GM21515 (cell line): ENCODE measurements around the gene AKAP8.
"Not testable (repeated sequence)": the region's sequence is repeated elsewhere in the genome, so short reads cannot be mapped to it uniquely, and the experiment has no call there.

Experiments
- ATAC-seq: cut with Tn5 transposase; IDR thresholded peaks from one replicate; pipeline ENCODE4 v1.9.1; 2021; ENCODE audit not compliant: unreplicated experiment

The AKAP8 gene

DNA sequence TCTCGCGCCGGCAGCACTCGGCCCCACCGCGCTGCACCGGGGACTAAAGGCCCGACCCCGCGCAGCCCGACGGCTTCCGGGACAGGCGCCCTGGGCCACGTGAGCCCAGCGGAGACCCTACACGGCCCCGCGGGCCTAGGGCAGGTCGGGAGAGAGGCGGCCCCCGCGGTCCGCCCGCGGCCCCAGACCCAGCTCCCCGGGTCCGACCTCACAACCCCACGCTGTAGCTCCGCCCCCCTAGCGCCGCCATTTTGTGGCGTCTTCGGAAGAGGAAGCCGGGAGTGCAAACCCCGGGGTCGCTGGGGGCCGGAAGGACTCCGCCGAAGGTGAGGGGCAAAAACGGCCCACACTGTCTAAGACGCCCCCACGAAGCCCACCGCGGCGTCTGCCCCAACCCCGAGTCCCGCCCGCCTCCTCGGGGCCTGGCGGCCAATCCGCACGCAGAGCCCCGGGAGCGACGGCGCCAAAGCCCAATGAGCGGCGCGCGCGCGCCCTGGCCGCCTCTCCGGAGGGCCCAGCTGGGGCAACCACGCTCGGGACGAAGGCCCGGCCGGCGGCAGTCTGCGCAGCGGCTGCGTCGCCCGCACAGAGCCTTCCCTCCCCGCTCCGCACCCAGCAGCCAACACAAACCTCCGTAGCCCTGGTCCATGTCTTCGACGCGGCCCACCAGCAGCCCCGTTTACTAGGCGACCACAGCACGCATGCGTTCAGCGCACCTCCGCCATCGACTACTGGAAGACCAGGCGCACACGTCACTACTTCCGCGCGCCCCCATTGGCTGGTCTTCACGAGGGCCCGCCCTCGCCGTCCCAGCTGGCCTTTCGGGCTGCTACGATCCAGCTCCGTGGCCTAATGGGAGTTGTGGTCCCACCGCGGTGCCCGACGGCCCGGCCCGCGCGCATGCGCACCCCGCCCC, at the start of gene AKAP8:
Gene AKAP8, minus strand, starts transcription at position 705 of the 916 bp plus-strand sequence. Its CDS starts 56 bp downstream, at position 649.
- peak; percentile 75 for ATAC-seq

DNA sequence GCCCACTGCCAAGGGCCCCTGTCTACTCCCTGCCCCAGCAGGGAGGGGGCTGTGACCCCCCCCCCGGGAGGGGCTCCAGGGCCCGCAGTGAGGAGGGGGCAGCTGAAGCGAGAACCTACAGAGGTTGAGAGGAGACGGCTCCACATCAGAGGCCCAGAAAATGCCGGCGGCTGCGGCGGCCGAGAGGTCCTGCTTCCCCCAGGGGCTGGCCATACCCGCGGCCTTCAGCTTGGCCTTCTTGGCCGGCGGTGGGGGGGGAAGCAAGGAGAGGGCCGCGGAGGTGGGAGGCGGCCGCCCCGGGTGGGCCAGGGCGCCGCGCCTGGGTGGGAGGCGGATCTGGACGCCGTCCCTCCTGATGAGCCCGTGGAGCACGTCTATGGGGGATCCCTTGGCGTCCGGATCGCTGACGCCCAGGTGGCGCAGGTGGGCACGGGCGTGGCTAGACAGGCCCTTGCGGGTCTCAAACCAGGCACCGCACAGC, 48.4 kb upstream of the AKAP8 start:
- no peak for ATAC-seq

DNA sequence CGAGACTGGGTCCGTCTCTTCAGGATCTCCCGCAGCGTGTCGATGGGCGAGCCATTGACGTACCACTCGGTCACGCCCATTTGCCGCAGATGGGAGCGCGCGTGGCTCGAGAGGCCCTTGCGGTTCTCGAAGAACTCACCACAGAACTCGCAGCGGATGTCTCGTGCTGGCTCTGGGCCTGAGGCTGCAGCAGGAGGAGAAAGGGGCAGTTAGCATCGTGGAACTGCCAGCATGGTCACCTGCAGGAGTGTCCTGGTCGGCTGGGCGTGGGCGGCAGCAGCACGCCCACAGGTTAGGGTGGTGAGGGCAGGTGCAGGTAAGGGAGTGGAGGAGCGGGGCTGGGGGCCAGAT, 47.7 kb upstream of the AKAP8 start:
- ATAC-seq, result no peak

DNA sequence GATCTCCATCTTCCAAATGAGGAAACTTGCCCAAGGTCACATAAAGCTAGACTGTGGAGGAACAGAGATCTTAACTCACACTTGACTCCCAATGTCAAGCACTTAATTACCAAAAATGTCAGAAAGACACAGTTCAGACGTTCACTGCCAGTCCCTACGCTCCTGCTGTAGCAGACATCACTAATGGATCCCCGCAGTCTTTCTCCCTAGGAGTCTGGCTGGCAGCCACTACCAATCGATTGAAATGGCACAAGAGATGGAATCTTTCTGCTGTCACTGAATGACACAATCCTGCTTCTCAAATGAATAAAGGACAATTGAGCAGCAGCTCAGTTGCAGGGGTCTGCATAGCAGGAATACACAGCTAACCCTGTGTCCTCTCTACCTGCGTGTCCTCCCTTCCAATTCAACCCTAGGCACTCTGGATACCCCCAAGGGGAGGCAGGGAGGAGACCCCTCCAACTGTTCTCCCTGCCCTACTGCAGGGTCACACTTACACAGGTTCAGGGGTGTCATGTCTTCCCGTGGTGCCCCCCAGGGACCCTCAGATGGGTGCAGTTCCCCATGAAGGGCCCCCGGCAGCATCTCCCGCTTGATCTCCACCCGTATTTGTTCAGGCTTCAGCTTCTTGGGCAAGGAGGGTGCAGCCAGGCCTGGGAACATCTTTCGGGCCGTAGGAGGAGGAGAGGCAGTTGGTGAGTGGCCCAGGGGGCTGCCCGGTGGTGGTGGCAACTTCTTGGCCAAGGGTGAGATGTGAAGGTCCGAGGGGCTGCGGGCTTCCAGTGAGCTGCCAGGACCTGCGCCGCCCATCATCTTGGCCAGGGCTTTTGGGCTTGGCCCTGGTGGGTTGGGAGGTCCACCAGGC, 47.1 kb upstream of the AKAP8 start:
- no peak for ATAC-seq

DNA sequence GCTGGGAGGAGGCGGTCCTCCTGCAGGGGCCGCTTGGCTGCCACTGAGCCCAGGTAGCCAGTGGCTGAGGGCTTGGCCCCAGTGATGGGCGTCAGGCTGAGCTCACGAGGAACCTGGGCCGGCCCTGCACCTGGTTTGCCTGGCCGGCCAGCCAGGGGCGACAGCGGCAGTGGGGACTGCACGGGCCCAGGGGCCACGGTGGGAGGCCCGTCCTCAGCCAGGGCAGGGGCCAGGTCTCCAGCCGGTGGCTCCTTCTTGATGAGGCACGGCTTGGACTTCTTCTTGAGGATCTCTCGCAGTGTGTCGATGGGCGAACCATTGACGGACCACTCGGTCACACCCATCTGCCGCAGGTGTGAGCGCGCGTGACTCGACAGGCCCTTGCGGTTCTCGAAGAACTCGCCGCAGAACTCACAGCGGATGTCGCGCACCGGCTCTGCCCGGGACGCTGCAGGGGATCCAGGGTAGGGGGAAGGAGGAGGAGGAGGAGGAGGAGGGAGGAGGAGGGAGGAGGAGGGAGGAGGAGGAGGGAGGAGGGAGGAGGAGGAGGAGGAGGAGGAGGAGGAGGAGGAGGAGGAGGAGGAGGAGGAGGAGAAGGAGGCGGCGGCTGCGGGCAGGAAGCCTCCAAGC, 45.8 kb upstream of the AKAP8 start:
- ATAC-seq, result no peak

DNA sequence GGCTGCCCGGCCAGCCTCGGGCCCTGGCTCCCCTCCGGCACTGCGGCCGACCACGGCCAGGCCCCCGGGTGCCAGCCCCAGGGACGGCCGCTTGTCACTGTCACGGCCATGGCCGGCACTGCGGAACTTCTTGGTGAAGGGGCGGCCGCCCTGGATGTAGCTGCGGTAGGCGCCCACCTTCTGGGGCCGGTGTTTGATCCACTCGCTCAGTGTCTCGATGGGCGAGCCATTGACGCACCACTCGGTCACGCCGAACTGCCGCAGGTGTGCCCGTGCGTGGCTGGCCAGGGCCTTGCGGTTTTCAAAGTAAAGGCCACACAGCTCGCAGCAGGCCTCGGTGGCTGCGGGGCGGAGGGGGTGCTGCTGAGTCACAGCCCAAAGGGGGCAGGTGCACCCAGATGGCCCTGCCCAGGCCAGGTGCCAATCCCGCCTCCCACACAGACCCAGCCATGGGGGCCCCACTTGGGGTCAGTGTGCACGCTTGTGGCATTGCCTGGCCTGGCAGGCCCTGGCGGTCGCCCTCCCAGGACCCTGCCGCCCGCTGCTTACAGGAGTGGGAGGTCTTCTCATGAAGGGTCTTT, 45.2 kb upstream of the AKAP8 start:
- no peak for ATAC-seq

DNA sequence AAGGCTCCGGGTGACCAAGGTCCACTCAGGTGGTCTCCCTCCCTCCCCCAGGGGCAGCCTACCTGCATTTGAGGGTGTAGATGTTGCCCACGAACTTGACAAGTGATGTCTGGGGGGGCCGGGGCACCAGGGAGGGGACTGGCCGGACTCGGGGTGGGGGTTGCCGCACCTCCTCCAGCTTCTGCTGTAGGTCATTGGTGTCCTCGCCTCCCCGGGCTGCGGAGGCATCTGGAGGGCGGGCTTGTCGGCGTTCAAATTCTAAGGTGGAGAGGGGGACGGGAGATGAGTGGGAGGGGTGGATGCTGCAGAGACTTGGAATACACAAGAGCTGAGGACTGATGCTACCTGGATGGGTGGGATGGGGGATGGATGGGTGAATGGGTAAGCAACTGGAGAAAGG, 44.5 kb upstream of the AKAP8 start:
- ATAC-seq, result no peak

DNA sequence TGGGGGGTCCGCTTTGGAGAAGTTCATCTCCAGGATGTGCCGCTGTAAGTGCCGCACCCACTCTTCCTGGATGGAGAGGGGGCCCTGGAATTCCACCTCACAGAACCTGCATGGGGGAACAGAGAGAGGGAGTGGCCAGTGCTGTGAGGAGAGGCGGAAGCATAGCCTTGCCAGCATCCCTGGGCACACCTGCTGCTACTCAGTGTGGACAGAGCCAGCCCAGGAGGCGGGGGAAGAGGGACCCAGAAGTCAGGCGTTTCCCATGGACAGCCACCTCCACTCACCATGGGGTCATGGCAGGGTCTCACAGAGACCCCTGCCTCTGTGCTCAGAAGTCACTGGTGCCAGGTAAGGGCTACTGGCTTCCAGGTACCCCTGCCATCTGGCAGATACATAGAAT, 43.5 kb upstream of the AKAP8 start:
- ATAC-seq, result no peak

DNA sequence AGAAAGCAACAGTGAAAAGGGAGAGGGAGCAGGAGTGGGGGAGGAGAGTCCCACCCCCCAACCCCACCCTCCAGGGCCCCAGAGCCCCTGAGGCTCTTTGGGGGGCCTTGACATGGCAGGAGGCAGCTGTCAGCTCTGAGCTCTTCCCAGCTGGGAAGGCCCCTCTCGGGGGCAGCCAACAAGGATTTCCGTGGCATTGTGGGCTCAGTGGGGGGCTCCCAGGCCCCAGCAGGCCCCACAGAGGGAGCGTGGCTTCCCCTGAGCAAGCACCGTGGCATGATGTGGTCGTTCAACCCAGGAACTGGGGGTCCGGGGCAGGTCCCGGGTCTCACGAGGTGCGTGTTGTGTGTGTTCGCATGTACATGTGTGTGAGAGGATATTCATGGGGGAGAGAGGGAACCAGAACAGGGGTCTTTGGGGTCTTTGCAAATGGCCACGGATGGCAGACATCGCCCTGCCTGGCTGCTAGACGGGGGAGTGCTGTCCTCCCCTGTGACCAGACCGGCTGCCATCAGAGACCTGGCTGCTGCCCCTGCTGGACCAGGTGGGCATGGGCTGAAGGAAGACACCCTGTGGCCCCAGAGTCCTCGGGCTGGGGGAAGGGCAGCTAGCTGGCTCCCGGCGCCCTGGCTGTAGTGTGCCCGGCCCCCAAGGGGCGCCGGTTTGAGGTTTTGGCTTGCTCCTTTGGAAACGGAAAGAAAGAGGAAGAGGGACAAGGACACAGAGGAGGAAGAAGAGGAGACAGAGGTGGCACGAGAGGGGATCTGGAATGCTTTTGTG, 42.9 kb upstream of the AKAP8 start:
- ATAC-seq, result no peak

DNA sequence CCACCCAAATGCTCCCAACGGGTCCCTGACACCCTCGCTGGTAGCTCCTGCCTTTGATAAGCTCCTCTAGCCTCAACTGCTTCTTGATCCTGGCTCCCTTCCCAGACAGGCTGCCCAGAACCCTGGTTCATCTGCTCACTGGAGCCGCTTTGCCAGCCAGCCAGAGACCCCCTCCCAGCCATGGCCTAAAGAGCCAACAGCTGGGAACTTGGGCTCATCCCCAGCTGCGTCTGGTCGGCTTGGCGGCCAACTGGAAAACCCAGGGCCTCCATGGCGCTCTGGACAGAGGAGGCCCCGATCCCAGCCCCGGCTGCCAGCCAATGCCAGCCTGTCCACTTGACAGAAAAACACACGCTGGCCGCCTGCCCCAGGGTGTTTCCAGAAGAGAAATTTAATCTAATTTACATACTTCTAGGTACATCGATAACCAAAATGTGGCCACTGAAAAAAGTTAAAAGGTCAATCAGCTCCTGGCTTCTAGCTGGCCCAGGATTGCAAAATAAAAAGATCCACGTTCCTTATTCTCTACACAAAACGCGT, 42.2 kb upstream of the AKAP8 start:
- ATAC-seq, result no peak

DNA sequence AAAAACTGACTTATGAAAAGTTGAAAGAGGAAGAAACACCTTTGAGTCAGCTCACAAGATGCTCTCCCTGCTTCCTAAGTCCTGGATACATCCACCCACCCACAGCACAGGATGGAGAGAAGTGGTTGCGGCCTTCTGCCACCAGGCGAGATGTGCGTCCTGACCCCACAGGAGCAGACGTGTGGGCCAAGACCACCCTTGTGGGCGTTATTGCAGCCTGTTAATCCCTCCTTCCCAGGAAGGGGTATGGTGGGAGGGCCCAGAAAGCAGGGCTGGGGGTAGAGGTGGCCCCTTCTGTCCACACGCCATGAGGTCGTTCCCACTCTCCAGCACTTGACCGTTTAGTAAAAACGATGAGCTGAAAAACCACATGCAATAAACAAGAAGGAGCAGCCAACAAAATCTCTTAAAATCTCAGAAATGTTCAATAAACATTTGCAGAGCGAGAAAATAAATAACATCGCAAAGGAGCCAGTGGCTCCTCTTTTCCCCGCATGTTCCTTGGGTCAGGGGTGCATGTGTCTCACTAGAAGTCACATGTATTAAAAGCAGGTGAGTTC, 41.6 kb upstream of the AKAP8 start:
- ATAC-seq, result no peak

DNA sequence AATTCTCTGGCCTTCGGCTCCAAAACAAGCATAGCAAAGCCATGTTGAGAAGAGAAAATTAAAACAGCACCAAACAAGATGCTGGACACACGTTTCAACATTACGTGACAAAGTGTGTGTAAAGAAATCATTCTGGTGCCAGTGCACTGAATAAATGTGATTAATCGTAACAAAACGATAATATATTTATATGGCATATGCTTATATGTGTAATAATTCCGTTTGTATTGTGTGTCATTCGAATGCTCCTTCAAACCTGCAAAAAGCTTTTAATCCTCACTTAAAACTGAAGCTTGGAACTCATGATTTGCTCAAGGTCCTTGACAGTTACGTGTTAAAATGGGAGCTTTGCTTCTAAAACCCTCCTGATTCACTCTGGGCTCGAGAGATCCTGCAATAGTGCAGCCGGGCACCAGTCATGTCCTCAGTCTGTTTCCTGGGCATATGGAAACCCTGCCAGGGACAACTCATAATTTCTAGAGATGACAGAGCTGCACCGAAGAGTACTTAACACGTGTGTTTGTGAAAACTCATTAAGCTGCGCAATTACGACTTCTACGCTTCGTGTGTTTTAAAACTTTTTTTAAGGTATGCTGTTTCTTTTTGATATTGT, 39.9 kb upstream of the AKAP8 start:
- ATAC-seq, result no peak

DNA sequence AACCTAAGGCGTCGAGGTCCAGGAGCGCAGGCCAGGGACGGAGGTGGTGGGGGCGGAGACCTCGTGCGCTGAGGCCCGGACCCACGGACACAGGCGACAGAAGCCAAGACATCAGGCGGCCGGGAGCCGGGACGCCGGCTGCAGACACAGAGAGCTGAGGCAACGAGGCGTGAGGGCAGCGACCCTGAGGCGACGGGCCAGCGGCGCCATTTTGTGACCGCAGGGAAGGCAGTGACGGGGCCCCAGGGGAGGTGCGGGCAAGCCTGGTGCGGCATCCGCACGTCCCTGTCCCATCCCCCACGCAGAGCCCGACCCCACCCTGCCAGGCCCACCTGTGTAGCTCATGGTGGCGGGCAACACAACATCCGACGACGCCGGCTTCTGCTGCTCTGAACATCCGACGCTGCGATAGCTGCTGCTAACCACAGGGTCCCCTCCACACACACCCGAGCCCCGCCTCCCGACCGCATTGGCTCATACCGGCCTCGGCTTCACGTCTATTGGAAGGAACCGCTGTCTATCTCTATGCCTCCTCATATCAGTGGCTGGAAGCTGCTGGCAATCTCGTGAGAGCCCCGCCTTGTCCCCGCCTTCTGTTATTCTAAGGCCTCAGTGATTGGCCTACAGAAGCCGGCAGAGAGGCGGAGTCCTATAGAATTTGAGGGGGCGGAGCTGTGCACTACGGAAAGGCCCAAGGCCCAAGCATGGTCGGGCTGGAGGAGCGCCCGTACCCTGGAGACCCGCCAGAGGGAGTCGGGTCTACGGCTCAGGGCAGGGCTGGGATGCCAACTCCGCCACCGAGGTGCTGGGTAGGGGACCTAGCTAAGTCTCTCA, 39.2 kb upstream of the AKAP8 start, which contains the start of gene AKAP8L:
Gene AKAP8L, minus strand, starts transcription at position 410 of the 834 bp plus-strand sequence. Its CDS starts 65 bp downstream, at position 345.
- peak; percentile 87 for ATAC-seq

DNA sequence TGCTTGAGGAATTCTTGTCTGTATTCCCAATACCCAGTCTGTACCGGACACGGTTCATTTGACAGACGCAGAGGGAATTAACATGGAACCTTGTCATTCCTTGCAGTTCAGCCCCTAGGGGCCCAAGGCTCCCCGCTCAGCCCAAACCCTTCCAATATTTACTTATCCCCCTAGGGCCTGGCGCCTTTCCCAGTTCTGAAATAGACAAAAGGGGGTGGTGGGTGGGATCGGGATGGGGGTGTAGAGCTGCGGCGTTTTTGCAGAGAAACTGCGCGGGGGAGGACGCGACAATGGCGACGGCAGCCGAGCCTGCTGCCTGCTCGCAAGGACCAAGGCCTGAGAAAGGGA, 38.6 kb upstream of the AKAP8 start:
- no peak for ATAC-seq

DNA sequence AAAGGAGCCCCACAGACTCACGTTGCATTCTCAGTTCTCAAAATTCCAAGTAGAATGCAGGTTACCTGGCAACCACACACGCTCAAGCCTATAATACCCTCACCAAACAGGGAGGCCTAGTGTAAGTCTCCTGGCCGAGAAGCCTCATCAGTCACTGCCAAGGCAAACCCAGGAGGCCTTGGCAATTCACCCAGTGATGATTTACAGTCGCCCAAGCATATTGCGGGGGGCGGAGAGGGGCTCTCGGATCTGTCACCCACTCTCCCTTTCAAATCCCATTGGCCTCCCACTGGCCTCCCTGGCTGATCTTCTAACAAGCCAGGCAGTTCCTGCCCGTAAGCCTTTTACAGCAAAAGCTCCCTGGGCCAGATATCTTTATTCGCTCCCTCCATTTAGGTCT, 38.1 kb upstream of the AKAP8 start:
- no peak for ATAC-seq

DNA sequence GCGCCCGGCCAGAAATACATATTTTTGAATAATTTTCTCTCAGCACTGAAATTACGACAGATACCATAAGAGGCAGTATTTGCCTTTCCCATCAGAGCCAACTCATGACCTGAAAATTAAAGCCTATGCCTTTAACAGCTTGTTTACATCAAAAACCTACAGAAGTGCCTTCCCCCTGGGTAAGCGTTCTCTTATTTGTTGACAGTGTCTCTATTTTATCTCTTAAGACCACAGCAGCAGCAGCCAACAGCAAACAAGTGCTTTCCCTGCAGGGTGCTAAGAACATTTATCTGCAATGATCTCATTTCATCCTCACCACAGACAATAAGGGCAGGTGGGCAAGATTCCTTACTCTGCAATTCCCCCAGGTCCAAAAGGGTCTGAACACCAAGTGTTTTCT, 33.2 kb upstream of the AKAP8 start:
- no peak for ATAC-seq

DNA sequence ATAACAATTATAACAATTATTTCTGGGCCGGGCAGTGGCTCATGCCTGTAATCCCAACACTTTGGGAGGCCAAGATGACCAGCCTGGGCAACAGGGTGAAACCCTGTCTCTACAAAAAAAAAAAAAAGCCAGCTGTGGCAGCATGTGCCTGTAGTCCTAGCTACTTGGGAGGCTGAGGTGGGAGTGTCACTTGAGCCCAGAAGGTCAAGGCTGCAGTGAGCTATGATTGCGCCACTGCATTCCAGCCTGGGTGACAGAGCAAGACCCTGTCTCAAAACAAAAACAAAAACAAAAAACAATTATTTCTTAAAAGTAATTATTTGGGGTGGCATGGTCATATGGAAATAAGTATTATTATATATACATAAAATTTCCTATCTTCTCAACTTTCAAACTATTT, 31.8 kb upstream of the AKAP8 start:
- not testable (repeated sequence) for ATAC-seq

DNA sequence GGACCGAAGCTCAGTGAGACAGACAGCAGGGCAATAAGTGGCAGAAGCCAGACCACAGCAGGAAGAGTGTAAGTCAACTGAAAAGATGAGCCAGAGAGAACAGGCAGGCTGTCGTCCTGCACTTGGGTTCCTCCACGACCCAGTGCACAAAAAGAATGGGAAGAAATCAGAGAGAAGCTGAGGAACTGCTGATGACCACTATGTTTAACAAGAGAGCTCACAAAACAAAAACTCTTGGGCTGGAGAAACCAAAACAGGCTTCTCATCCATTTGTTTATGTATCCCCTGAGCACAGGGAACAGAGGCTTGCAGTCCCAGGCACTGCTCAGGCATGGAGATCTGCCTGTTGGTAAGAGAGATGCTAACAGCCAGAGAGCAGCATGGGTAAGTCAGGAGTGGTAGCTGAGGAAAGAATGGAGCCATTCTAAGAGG, 25.2 kb upstream of the AKAP8 start:
- no peak for ATAC-seq
